COR-L47 (cell line): ENCODE results near the gene SLC22A13.
"Not testable (repeated sequence)": the region's sequence is repeated elsewhere in the genome, so short reads cannot be mapped to it uniquely, and the experiment has no call there.

Experiments used
- DNase-seq: peaks from one replicate; lab custom pipeline; 2025; lab: John Stamatoyannopoulos, UW

Gene SLC22A13

GRCh38 chr3:38297947-38298711 is 32.5 kb downstream of the SLC22A13 start:
- DNase-seq: no peak

- no peak for DNase-seq
These were observed 41.3 kb downstream of the SLC22A13 start for GRCh38 chr3:38306941-38307340.

GRCh38 chr3:38307599-38307998 is 42.0 kb downstream of the SLC22A13 start:
- no peak for DNase-seq

GRCh38 chr3:38308456-38308855 is 42.8 kb downstream of the SLC22A13 start:
- no peak for DNase-seq

GRCh38 chr3:38311476-38311875 is 45.9 kb downstream of the SLC22A13 start:
- no peak for DNase-seq

- no peak for DNase-seq
These were observed 46.3 kb downstream of the SLC22A13 start for GRCh38 chr3:38311941-38312340.

- no peak for DNase-seq
These were observed 46.7 kb downstream of the SLC22A13 start for GRCh38 chr3:38312356-38312755.

GRCh38 chr3:38313263-38313662 is 47.7 kb downstream of the SLC22A13 start:
- no peak for DNase-seq

- no peak for DNase-seq
These were observed 48.1 kb downstream of the SLC22A13 start for GRCh38 chr3:38313695-38314094.

GRCh38 chr3:38314112-38314763 is 48.6 kb downstream of the SLC22A13 start:
- no peak for DNase-seq

- DNase-seq: no peak
These were observed 49.3 kb downstream of the SLC22A13 start for GRCh38 chr3:38314764-38315487.

GRCh38 chr3:38315488-38316230 is 50.0 kb downstream of the SLC22A13 start:
- DNase-seq: no peak

- no peak for DNase-seq
These were observed 51.0 kb downstream of the SLC22A13 start for GRCh38 chr3:38316356-38317191.

- no peak for DNase-seq
These were observed 51.7 kb downstream of the SLC22A13 start for GRCh38 chr3:38317192-38317759.

GRCh38 chr3:38318766-38319671 is 53.4 kb downstream of the SLC22A13 start:
- DNase-seq: no peak

- not testable (repeated sequence) for DNase-seq
These were observed 55.0 kb downstream of the SLC22A13 start for GRCh38 chr3:38320638-38321037.

- no peak for DNase-seq
These were observed 57.4 kb downstream of the SLC22A13 start for GRCh38 chr3:38323060-38323459.

GRCh38 chr3:38325256-38325655 is 59.6 kb downstream of the SLC22A13 start:
- DNase-seq: no peak

- DNase-seq: no peak
These were observed 61.9 kb downstream of the SLC22A13 start for GRCh38 chr3:38327335-38328009.
